ENCODE measurements around the gene BACH2.

The BACH2 gene

DNA sequence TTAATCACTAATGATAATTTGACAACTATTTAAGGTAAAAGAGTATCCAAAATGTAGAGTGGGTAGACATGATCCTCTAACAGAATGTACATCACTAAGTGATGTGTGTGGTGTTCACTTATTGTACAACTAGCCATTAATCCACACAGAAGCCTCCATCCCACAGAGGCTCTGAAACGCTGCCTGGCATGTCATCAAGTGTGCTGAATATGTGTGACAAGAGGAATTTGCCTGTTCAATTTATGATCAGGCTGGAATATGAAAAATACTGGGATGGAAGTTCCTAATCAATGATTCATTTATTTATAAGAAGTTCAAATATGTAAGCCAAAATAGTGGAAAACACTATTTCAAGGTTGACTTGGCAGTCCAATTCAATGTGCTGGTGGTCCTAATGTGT, 72.4 kb downstream of the BACH2 start:
- Histone ChIP-seq H2AFZ (ENCODE audit: low read length, unreplicated experiment) (no peak overlapping the region), H3K27ac (ENCODE audit: low read depth, low read length) (no peak overlapping the region), H3K4me3 (ENCODE audit: low read depth, low read length) (no peak overlapping the region), H3K4me1 (ENCODE audit: control insufficient read depth, insufficient read depth, low read length, unreplicated experiment) (peaks cover 5% of the 10 kb centered on the region), H3K36me3 (ENCODE audit: insufficient read depth, low read length) (no peaks in the 10 kb centered on the region), H3K27me3 (ENCODE audit: insufficient read depth, low read length) (no peaks in the 10 kb centered on the region), H3K79me2 (ENCODE audit: control insufficient read depth, insufficient read depth, low read length, unreplicated experiment) (no peaks in the 10 kb centered on the region)

GRCh38 chr6:90222724-90223198, 73.9 kb downstream of the BACH2 start:
- no peak overlapping the region for H3K4me3 ChIP-seq (ENCODE audit: low read depth, low read length)
- H3K27ac ChIP-seq (ENCODE audit: low read depth, low read length) = no peak overlapping the region
- peaks cover 16% of the 10 kb centered on the region for H3K4me1 ChIP-seq (ENCODE audit: control insufficient read depth, insufficient read depth, low read length, unreplicated experiment)
- no peak overlapping the region for H2AFZ ChIP-seq (ENCODE audit: low read length, unreplicated experiment)
- no peaks in the 10 kb centered on the region for H3K36me3 ChIP-seq (ENCODE audit: insufficient read depth, low read length)
- H3K79me2 ChIP-seq (ENCODE audit: control insufficient read depth, insufficient read depth, low read length, unreplicated experiment) = no peaks in the 10 kb centered on the region
- H3K27me3 ChIP-seq (ENCODE audit: insufficient read depth, low read length) = no peaks in the 10 kb centered on the region

GRCh38 chr6:90222008-90222407, 74.6 kb downstream of the BACH2 start:
- no peak overlapping the region for H2AFZ ChIP-seq (ENCODE audit: low read length, unreplicated experiment)

GRCh38 chr6:90221403-90221802, 75.2 kb downstream of the BACH2 start:
- H3K27me3 ChIP-seq (ENCODE audit: insufficient read depth, low read length) = no peaks in the 10 kb centered on the region
- peaks cover 30% of the 10 kb centered on the region for H3K4me1 ChIP-seq (ENCODE audit: control insufficient read depth, insufficient read depth, low read length, unreplicated experiment)
- no peaks in the 10 kb centered on the region for H3K36me3 ChIP-seq (ENCODE audit: insufficient read depth, low read length)
- no peaks in the 10 kb centered on the region for H3K79me2 ChIP-seq (ENCODE audit: control insufficient read depth, insufficient read depth, low read length, unreplicated experiment)
- no peak overlapping the region for H2AFZ ChIP-seq (ENCODE audit: low read length, unreplicated experiment)
- no peak overlapping the region for H3K4me3 ChIP-seq (ENCODE audit: low read depth, low read length)
- H3K27ac ChIP-seq (ENCODE audit: low read depth, low read length) = no peak overlapping the region

More at GRCh38 chr6:90222008-90222407, 74.6 kb downstream of the BACH2 start:
- Histone ChIP-seq H3K27ac (ENCODE audit: low read depth, low read length) (no peak overlapping the region), H3K4me3 (ENCODE audit: low read depth, low read length) (no peak overlapping the region), H3K27me3 (ENCODE audit: insufficient read depth, low read length) (no peaks in the 10 kb centered on the region), H3K36me3 (ENCODE audit: insufficient read depth, low read length) (no peaks in the 10 kb centered on the region), H3K79me2 (ENCODE audit: control insufficient read depth, insufficient read depth, low read length, unreplicated experiment) (no peaks in the 10 kb centered on the region), H3K4me1 (ENCODE audit: control insufficient read depth, insufficient read depth, low read length, unreplicated experiment) (peaks cover 24% of the 10 kb centered on the region)

DNA sequence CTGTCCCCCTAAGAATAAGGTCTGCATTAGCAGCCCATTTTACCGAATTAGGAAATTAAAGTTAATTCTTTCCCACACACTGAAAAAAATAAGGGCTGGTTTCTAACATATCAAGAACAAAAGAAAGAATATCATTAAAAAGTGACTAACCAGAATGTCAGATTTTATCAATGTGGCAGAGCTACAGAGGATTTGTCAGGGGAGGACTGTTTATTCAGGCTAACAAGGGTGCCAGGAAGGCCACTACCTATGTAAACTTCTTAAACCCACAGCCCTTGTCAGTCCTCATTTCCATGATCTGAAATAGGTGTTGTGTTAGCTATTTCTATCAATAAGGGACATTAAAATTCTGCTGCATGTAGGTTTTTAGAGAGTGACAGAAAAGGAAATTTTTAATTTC, 76.4 kb downstream of the BACH2 start:
- no peaks in the 10 kb centered on the region for H3K27me3 ChIP-seq (ENCODE audit: insufficient read depth, low read length)
- H2AFZ ChIP-seq (ENCODE audit: low read length, unreplicated experiment) = no peak overlapping the region
- no peak overlapping the region for H3K4me3 ChIP-seq (ENCODE audit: low read depth, low read length)
- H3K27ac ChIP-seq (ENCODE audit: low read depth, low read length) = no peak overlapping the region
- peaks cover 35% of the 10 kb centered on the region for H3K4me1 ChIP-seq (ENCODE audit: control insufficient read depth, insufficient read depth, low read length, unreplicated experiment)
- no peaks in the 10 kb centered on the region for H3K36me3 ChIP-seq (ENCODE audit: insufficient read depth, low read length)
- H3K79me2 ChIP-seq (ENCODE audit: control insufficient read depth, insufficient read depth, low read length, unreplicated experiment) = no peaks in the 10 kb centered on the region

DNA sequence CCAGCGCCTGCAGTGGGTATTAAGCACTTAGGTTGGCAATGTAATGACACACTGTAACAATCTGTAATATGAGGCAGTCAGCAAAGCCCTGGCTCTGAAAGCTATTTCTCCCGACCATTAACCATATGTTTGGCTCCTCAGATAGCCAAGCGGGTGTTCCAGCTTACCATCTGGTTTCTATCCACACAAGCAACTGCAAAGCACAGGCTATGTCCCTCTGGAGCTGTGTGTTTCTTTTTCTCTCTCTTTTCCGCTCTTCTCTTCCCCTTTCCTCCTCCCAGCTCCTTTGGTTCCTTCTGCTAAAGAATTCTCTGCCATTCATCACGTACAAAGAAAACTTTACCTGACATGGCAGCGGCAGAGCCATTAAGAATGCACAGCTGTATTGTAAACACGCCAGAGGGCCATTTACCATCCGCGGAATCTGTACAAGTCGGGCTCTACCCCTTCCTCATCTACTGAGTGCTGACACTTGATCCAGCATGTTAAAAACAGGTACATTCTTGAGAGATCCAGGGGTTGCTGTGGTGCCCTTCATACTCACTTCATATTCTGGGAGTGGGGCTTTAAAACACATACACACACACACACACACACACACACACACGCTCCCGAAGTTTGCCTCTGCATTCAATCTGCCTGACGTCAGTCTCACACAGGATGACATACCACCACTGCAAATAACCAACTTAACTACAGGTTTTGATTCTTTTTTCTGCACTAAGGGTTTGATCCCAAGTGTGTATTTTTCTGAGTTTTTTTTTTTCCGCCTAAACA, 77.2 kb downstream of the BACH2 start:
- H2AFZ ChIP-seq (ENCODE audit: low read length, unreplicated experiment) = peak overlapping the region; percentile 91
- H3K36me3 ChIP-seq (ENCODE audit: insufficient read depth, low read length) = no peaks in the 10 kb centered on the region
- no peaks in the 10 kb centered on the region for H3K27me3 ChIP-seq (ENCODE audit: insufficient read depth, low read length)
- H3K27ac ChIP-seq (ENCODE audit: low read depth, low read length) = peak overlapping the region; percentile 89
- H3K79me2 ChIP-seq (ENCODE audit: control insufficient read depth, insufficient read depth, low read length, unreplicated experiment) = no peaks in the 10 kb centered on the region
- peaks cover 35% of the 10 kb centered on the region for H3K4me1 ChIP-seq (ENCODE audit: control insufficient read depth, insufficient read depth, low read length, unreplicated experiment)
- 0 out of 2 replicates have a peak overlapping the region, but pooled peaks have one; percentile 20 for H3K4me3 ChIP-seq (ENCODE audit: low read depth, low read length)

DNA sequence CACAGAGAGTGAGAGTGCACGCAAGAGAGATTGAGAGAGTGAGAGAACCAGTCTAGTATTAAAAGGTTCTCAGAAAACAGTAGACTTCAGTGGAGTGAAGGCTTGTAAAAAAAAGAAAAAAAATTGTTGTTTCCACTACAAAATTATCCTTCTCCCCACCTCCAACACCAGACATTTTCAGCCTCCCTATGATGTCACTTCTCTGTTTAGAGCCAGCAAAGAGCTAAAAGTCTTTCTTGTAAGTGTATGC, 77.8 kb downstream of the BACH2 start:
- peak overlapping the region; percentile 20; the same call in 1 of the 2 replicates for H3K4me3 ChIP-seq (ENCODE audit: low read depth, low read length)
- H2AFZ ChIP-seq (ENCODE audit: low read length, unreplicated experiment) = no peak overlapping the region
- no peaks in the 10 kb centered on the region for H3K36me3 ChIP-seq (ENCODE audit: insufficient read depth, low read length)
- H3K79me2 ChIP-seq (ENCODE audit: control insufficient read depth, insufficient read depth, low read length, unreplicated experiment) = no peaks in the 10 kb centered on the region
- peak overlapping the region; percentile 89 for H3K27ac ChIP-seq (ENCODE audit: low read depth, low read length)
- H3K27me3 ChIP-seq (ENCODE audit: insufficient read depth, low read length) = no peaks in the 10 kb centered on the region
- peaks cover 35% of the 10 kb centered on the region for H3K4me1 ChIP-seq (ENCODE audit: control insufficient read depth, insufficient read depth, low read length, unreplicated experiment)

DNA sequence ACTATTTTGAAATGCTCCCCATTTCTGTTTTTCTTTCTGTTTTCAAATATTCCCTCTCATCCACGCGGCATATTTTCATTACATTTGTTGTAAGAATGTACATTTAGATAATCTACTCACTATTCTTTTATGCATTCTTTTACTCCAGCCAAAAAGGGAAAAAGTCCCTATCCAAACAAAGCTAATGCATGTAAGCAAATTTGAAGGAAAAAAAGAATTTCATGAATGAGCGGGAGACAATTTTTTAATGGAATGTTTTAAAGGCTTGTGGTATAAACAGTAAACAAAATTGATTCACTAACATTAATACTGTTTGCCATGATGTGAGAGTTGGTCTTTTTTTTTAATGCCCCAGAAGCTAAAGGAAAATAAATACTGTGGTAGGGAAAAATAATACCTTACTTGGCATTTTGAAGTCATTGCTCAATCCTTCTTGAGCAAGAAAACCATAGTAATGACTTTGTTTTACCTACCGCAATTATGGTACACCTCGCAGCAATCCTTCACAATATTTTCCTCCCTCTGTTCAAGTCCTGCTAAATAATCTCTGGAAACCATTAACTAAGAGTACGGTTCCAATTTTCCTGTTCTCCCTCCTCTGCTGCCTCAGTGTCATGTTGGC, 79.0 kb downstream of the BACH2 start:
- Histone ChIP-seq H3K79me2 (ENCODE audit: control insufficient read depth, insufficient read depth, low read length, unreplicated experiment) (no peaks in the 10 kb centered on the region), H3K4me3 (ENCODE audit: low read depth, low read length) (peak overlapping the region; percentile 60), H3K27me3 (ENCODE audit: insufficient read depth, low read length) (no peaks in the 10 kb centered on the region), H2AFZ (ENCODE audit: low read length, unreplicated experiment) (peak overlapping the region; percentile 94), H3K4me1 (ENCODE audit: control insufficient read depth, insufficient read depth, low read length, unreplicated experiment) (peaks cover 35% of the 10 kb centered on the region), H3K36me3 (ENCODE audit: insufficient read depth, low read length) (no peaks in the 10 kb centered on the region), H3K27ac (ENCODE audit: low read depth, low read length) (peak overlapping the region; percentile 89)

GRCh38 chr6:90216072-90216977, 80.3 kb downstream of the BACH2 start:
- Histone ChIP-seq H3K27ac (ENCODE audit: low read depth, low read length) (no peak overlapping the region), H3K4me3 (ENCODE audit: low read depth, low read length) (no peak overlapping the region), H3K27me3 (ENCODE audit: insufficient read depth, low read length) (no peaks in the 10 kb centered on the region), H3K36me3 (ENCODE audit: insufficient read depth, low read length) (no peaks in the 10 kb centered on the region), H2AFZ (ENCODE audit: low read length, unreplicated experiment) (no peak overlapping the region), H3K79me2 (ENCODE audit: control insufficient read depth, insufficient read depth, low read length, unreplicated experiment) (no peaks in the 10 kb centered on the region), H3K4me1 (ENCODE audit: control insufficient read depth, insufficient read depth, low read length, unreplicated experiment) (peaks cover 35% of the 10 kb centered on the region)

DNA sequence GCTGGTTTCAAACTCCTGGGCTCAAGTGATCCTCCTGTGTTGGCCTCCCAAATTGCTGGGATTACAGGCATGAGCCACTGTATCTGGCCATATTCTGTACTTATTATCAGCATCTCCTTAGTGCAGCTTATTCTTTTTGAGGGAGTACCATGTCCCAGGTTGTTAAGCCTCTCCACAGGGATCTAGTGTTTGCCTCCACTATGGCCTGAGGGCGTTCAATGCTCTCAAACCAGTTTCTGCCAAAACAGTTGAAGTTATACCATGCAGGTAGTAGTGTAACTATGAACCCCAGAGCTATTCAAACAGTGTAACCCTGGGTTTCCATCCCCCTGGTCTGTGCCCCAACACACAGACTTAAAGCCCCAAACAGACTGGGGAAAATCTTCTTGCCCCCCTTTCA, 81.7 kb downstream of the BACH2 start:
- H3K36me3 ChIP-seq (ENCODE audit: insufficient read depth, low read length) = no peaks in the 10 kb centered on the region
- no peaks in the 10 kb centered on the region for H3K27me3 ChIP-seq (ENCODE audit: insufficient read depth, low read length)
- no peak overlapping the region for H3K27ac ChIP-seq (ENCODE audit: low read depth, low read length)
- no peaks in the 10 kb centered on the region for H3K79me2 ChIP-seq (ENCODE audit: control insufficient read depth, insufficient read depth, low read length, unreplicated experiment)
- H3K4me3 ChIP-seq (ENCODE audit: low read depth, low read length) = no peak overlapping the region
- peaks cover 35% of the 10 kb centered on the region for H3K4me1 ChIP-seq (ENCODE audit: control insufficient read depth, insufficient read depth, low read length, unreplicated experiment)
- no peak overlapping the region for H2AFZ ChIP-seq (ENCODE audit: low read length, unreplicated experiment)
